Activated CD4-positive, alpha-beta memory T cell treated with anti-CD3 and anti-CD28 coated beads, Interleukin-2, amount 10 ng/mL, durations not matched to agents 7 days and 5 days (primary cell): Measurements from ENCODE around the gene VN1R2. TPM values are rescaled to one million over a fixed set of nuclear protein-coding genes. Genes with fewer than 3 reads are reported as not detected.
"Not testable (repeated sequence)": the region's sequence is repeated elsewhere in the genome, so short reads cannot be mapped to it uniquely, and the experiment has no call there.

Experiments used
- CTCF ChIA-PET: fragments of 350-600 bp; sonication (Branson Sonifier 250); formaldehyde crosslinking; loops from one replicate; lab custom pipeline; 2021; ENCODE audit warnings: antibody characterized with exemption, inconsistent platforms; lab: Charles Lee
- POLR2A ChIA-PET: fragments of 350-600 bp; sonication (Branson Sonifier 250); formaldehyde crosslinking; loops from one replicate; lab custom pipeline; 2021; ENCODE audit warnings: antibody characterized with exemption; lab: Charles Lee
- DNase-seq: peaks from one replicate; pipeline ENCODE4 v3.0.0-alpha.2; 2020
- H3K27ac Mint-ChIP-seq: one replicate; pipeline ENCODE4 v1.8.0; 2021; ENCODE audit warnings: mild to moderate bottlenecking, mixed read lengths
- H3K27me3 Mint-ChIP-seq: one replicate; pipeline ENCODE4 v1.8.0; 2021; ENCODE audit warnings: mixed read lengths
- H3K36me3 Mint-ChIP-seq: one replicate; pipeline ENCODE4 v1.8.0; 2021; ENCODE audit warnings: low read depth, mixed read lengths
- H3K4me1 Mint-ChIP-seq: one replicate; pipeline ENCODE4 v1.8.0; 2021; ENCODE audit warnings: mixed read lengths
- H3K4me3 Mint-ChIP-seq: one replicate; pipeline ENCODE4 v1.8.0; 2021; ENCODE audit warnings: mild to moderate bottlenecking, mixed read lengths
- H3K9me3 Mint-ChIP-seq: one replicate; pipeline ENCODE4 v1.8.0; 2021; ENCODE audit warnings: mixed read lengths
- total RNA-seq, 2 experiments: library from RNA; stranded (reverse); gene quantifications; one replicate each; pipeline ENCODE4 v1.2.3, GENCODE V29; 2021

The VN1R2 gene
- total RNA-seq, 2 experiments from 2014 or later = not detected

GRCh38 chr19:53281947-53282346, 23.9 kb downstream of the VN1R2 start:
- CTCF ChIA-PET, H3K4me1 Mint-ChIP-seq, H3K4me3 Mint-ChIP-seq, H3K36me3 Mint-ChIP-seq, DNase-seq, POLR2A ChIA-PET, H3K27ac Mint-ChIP-seq, H3K27me3 Mint-ChIP-seq: not testable (repeated sequence)
- peaks cover 30% of the 10 kb centered on the region for H3K9me3 Mint-ChIP-seq

GRCh38 chr19:53285087-53285486, 27.0 kb downstream of the VN1R2 start:
- POLR2A ChIA-PET = no interaction called here
- peaks cover 28% of the 10 kb centered on the region for H3K9me3 Mint-ChIP-seq

GRCh38 chr19:53290758-53291549, 32.9 kb downstream of the VN1R2 start:
- Mint-ChIP-seq H3K4me1 (no peaks in the 10 kb centered on the region), H3K27me3 (no peaks in the 10 kb centered on the region), H3K9me3 (peaks cover 60% of the 10 kb centered on the region), H3K36me3 (peaks cover 2% of the 10 kb centered on the region), H3K27ac (no peak overlapping the region), H3K4me3 (no peak overlapping the region)
- DNase-seq = no peak
- CTCF ChIA-PET = no interaction called here
- POLR2A ChIA-PET = no interaction called here

More at GRCh38 chr19:53285087-53285486, 27.0 kb downstream of the VN1R2 start:
- DNase-seq = no peak
- CTCF ChIA-PET = no interaction called here
- no peak overlapping the region for H3K27ac Mint-ChIP-seq
- H3K4me1 Mint-ChIP-seq = no peaks in the 10 kb centered on the region
- no peaks in the 10 kb centered on the region for H3K27me3 Mint-ChIP-seq
- no peak overlapping the region for H3K4me3 Mint-ChIP-seq
- H3K36me3 Mint-ChIP-seq = no peaks in the 10 kb centered on the region

GRCh38 chr19:53294786-53295441, 36.8 kb downstream of the VN1R2 start:
- no peaks in the 10 kb centered on the region for H3K4me1 Mint-ChIP-seq
- H3K27ac Mint-ChIP-seq = no peak overlapping the region
- no peak overlapping the region for H3K4me3 Mint-ChIP-seq
- ChIA-PET POLR2A (no interaction called here), CTCF (no interaction called here)
- no peak for DNase-seq
- no peaks in the 10 kb centered on the region for H3K27me3 Mint-ChIP-seq
- peaks cover 7% of the 10 kb centered on the region for H3K36me3 Mint-ChIP-seq
- H3K9me3 Mint-ChIP-seq = peaks cover 52% of the 10 kb centered on the region

- POLR2A ChIA-PET, CTCF ChIA-PET, H3K27ac Mint-ChIP-seq, H3K4me1 Mint-ChIP-seq, H3K4me3 Mint-ChIP-seq, DNase-seq, H3K27me3 Mint-ChIP-seq, H3K36me3 Mint-ChIP-seq: not testable (repeated sequence)
- H3K9me3 Mint-ChIP-seq = peaks cover 24% of the 10 kb centered on the region
Observed at GRCh38 chr19:53301341-53301740, 43.2 kb downstream of the VN1R2 start.

GRCh38 chr19:53308339-53308811, 50.3 kb downstream of the VN1R2 start:
- ChIA-PET CTCF (no interaction called here), POLR2A (no interaction called here)
- H3K4me3 Mint-ChIP-seq = no peak overlapping the region
- peaks cover 39% of the 10 kb centered on the region for H3K9me3 Mint-ChIP-seq
- H3K4me1 Mint-ChIP-seq = no peaks in the 10 kb centered on the region
- DNase-seq = no peak
- no peak overlapping the region for H3K27ac Mint-ChIP-seq
- H3K27me3 Mint-ChIP-seq = no peaks in the 10 kb centered on the region
- no peaks in the 10 kb centered on the region for H3K36me3 Mint-ChIP-seq

Other genes with a start within 250 kb of the VN1R2 start
- not detected for gene ERVV-1, start 244.4 kb upstream of the VN1R2 start, total RNA-seq
- gene ERVV-2, start 213.6 kb upstream of the VN1R2 start, total RNA-seq = not detected
- 10 to 100 TPM; 37.5 to 38.1 TPM for gene ZNF160, start 154.9 kb upstream of the VN1R2 start, total RNA-seq
- gene ZNF415, start 125.4 kb upstream of the VN1R2 start, total RNA-seq = under 1 TPM; 0.13 to 0.33 TPM
- 1 to 10 TPM; 6.5 TPM for gene ZNF347, start 99.2 kb upstream of the VN1R2 start, total RNA-seq
- 1 to 10 TPM; 2.0 to 4.3 TPM for gene ZNF665, start 64.9 kb upstream of the VN1R2 start, total RNA-seq
- gene ZNF677, start 3.4 kb upstream of the VN1R2 start, total RNA-seq = 1 to 10 TPM; 4.7 to 6.1 TPM
- gene VN1R4, start 9.4 kb downstream of the VN1R2 start, total RNA-seq = not detected
- 1 to 10 TPM; 9.9 to 10.0 TPM for gene ZNF845, start 75.5 kb downstream of the VN1R2 start, total RNA-seq
- 10 to 100 TPM; 15.9 to 16.1 TPM for gene ZNF525, start 107.4 kb downstream of the VN1R2 start, total RNA-seq
- gene ZNF765, start 136.9 kb downstream of the VN1R2 start, total RNA-seq = 10 to 100 TPM; 11.8 to 12.7 TPM
- 10 to 100 TPM; 11.9 to 12.9 TPM for gene ZNF761, start 173.7 kb downstream of the VN1R2 start, total RNA-seq
- 1 to 10 TPM; 3.8 to 3.9 TPM for gene ZNF813, start 209.4 kb downstream of the VN1R2 start, total RNA-seq